A673 (cell line): ENCODE measurements around the gene SRD5A1. TPM values are rescaled to one million over a fixed set of nuclear protein-coding genes. Genes with fewer than 3 reads are reported as not detected.

Source experiments
- BruUV-seq: library from RNA; stranded (reverse); fragments of 400-500 nt; replicated peaks from 2 replicates; lab custom pipeline; 2021; lab: Mats Ljungman, UMichigan
- CTCF ChIA-PET: fragments of 300-600 bp; sonication (Branson Sonifier 250); formaldehyde crosslinking; loops from one replicate; lab custom pipeline; 2022; ENCODE audit warnings: antibody characterized with exemption; lab: Charles Lee
- POLR2A ChIA-PET: fragments of 300-600 bp; sonication (Branson Sonifier 250); formaldehyde crosslinking; loops from one replicate; lab custom pipeline; 2022; ENCODE audit warnings: antibody characterized with exemption; ENCODE audit not compliant: low non-redundant PET; lab: Charles Lee
- DNase-seq: peaks from one replicate; pipeline ENCODE4 v3.0.0-alpha.2; 2015; ENCODE audit warnings: low spot score
- H3K27ac ChIP-seq: fragments of 200-600 bp; sonication (generic); 2 replicates; pipeline ENCODE4 v1.5.1; 2016; ENCODE audit warnings: mixed run types, low read depth, mild to moderate bottlenecking, mixed read lengths, antibody characterized with exemption, low read length; ENCODE audit not compliant: poor library complexity, severe bottlenecking
- H3K27me3 ChIP-seq: fragments of 200-600 bp; sonication (generic); replicated peaks from 2 replicates; pipeline ENCODE4 v1.6.1; 2017; ENCODE audit warnings: mixed run types, low read depth, mild to moderate bottlenecking, mixed read lengths, antibody characterized with exemption, low read length; ENCODE audit not compliant: insufficient read depth, poor library complexity
- H3K36me3 ChIP-seq: fragments of 200-600 bp; sonication (generic); 2 replicates; pipeline ENCODE4 v1.6.1; 2016; ENCODE audit warnings: mixed run types, mild to moderate bottlenecking, mixed read lengths, antibody characterized with exemption, low read length; ENCODE audit not compliant: insufficient read depth, poor library complexity, severe bottlenecking
- H3K4me1 ChIP-seq: fragments of 200-600 bp; sonication (generic); 2 replicates; pipeline ENCODE4 v1.6.1; 2017; ENCODE audit warnings: mixed run types, mild to moderate bottlenecking, mixed read lengths, antibody characterized with exemption, low read length; ENCODE audit not compliant: insufficient read depth, poor library complexity, severe bottlenecking
- H3K4me3 ChIP-seq: fragments of 200-600 bp; sonication (generic); 2 replicates; pipeline ENCODE4 v1.5.1; 2016; ENCODE audit warnings: low read depth, mixed run types, mild to moderate bottlenecking, mixed read lengths, low read length; ENCODE audit not compliant: poor library complexity, severe bottlenecking
- H3K9me3 ChIP-seq: fragments of 200-600 bp; sonication (generic); 2 replicates; pipeline ENCODE4 v1.6.1; 2016; ENCODE audit warnings: mixed run types, low read depth, mild to moderate bottlenecking, mixed read lengths, antibody characterized with exemption, low read length; ENCODE audit not compliant: poor library complexity, severe bottlenecking
- EZH2 ChIP-seq: fragments of 200-600 bp; sonication (generic); IDR thresholded peaks from 2 replicates; pipeline ENCODE4 v1.6.1; 2017; ENCODE audit warnings: borderline replicate concordance, low read depth, mild to moderate bottlenecking, mixed read lengths, antibody characterized with exemption, low read length; ENCODE audit not compliant: poor library complexity, severe bottlenecking
- intact Hi-C: fragments of 100-400 bp; cut with micrococcal nuclease; formaldehyde crosslinking; loops from one replicate; pipeline ENCODE4 v1.10.0; 2022; ENCODE audit not compliant: unreplicated experiment
- total RNA-seq: library from RNA; stranded (reverse); gene quantifications from 2 replicates; pipeline ENCODE4 v1.2.3, GENCODE V29; 2021
- TF ChIP-seq, protein P1 (sequence below): fragments of 300-800, 200-600 bp; sonication (generic); conservative IDR thresholded peaks from 2 replicates; pipeline ENCODE4 v1.5.1; 2017; ENCODE audit warnings: low read depth, mild to moderate bottlenecking, antibody characterized with exemption, low read length, moderate library complexity, mixed read lengths

The SRD5A1 gene
- total RNA-seq, 1 experiment from 2014 or later = 32.0 TPM

DNA sequence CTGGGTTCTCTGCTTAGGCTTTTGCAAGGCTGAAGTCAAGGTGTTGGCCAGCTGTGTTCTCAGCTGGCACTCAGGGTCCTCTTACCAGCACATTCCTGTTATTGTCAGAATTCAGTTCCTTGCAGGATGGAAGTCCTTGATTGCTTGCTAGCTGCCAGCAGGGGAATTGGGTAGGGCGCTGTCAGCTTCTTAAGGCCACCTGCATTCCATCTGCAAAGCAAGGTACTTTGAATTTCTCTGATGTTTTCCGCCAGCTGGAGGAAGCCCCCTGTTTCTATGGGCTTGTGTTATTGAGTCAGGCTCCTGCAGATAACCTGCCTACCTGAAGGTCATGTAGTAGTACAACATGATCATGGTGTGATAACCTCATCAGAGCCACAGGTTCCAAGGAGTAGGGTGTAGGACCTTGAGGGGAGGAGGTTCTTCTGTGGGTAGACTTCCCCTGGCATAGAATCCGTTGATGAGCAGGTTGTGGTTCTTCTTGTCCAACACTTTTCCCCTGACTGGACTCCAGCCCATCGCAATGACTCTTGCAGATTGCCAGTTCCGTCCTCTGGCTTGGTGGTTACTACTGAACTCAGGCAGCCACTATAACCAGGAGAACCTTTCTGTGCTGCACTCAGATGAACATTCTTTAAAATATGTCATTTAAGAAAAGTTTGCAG, 86.8 kb downstream of the SRD5A1 start:
- H3K27me3 ChIP-seq = no peaks in the 10 kb centered on the region
- intact Hi-C loops = no loop called here
- no peak overlapping the region for H3K27ac ChIP-seq
- H3K36me3 ChIP-seq = peaks cover 2% of the 10 kb centered on the region
- ChIA-PET CTCF (no interaction called here), POLR2A (no interaction called here)
- H3K4me3 ChIP-seq = no peak overlapping the region
- DNase-seq = no peak
- H3K4me1 ChIP-seq = peaks cover 20% of the 10 kb centered on the region
- H3K9me3 ChIP-seq = no peaks in the 10 kb centered on the region
- no TSS peak for BruUV-seq
- no peak for TF ChIP-seq EZH2
- TF ChIP-seq, protein P1, sequence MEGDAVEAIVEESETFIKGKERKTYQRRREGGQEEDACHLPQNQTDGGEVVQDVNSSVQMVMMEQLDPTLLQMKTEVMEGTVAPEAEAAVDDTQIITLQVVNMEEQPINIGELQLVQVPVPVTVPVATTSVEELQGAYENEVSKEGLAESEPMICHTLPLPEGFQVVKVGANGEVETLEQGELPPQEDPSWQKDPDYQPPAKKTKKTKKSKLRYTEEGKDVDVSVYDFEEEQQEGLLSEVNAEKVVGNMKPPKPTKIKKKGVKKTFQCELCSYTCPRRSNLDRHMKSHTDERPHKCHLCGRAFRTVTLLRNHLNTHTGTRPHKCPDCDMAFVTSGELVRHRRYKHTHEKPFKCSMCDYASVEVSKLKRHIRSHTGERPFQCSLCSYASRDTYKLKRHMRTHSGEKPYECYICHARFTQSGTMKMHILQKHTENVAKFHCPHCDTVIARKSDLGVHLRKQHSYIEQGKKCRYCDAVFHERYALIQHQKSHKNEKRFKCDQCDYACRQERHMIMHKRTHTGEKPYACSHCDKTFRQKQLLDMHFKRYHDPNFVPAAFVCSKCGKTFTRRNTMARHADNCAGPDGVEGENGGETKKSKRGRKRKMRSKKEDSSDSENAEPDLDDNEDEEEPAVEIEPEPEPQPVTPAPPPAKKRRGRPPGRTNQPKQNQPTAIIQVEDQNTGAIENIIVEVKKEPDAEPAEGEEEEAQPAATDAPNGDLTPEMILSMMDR = no peak

DNA sequence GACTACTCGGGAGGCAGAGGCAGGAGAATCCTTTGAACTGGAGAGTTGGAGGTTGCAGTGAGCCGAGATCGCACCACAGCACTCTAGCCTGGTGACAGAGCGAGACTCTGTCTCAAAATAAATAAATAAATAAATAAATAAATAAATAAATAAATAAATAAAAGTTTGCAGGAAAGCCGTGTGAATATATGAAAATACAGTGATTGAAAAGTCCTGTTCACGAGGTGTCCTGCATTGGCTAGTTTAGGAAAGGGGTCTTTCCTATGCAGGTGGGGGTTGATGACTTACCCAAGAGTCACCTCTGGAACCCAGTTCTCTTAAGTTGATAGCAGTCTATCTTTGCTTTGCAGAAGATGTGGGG, 87.3 kb downstream of the SRD5A1 start:
- Histone ChIP-seq H3K27ac (no peak overlapping the region), H3K27me3 (no peaks in the 10 kb centered on the region), H3K4me1 (peaks cover 15% of the 10 kb centered on the region), H3K9me3 (no peaks in the 10 kb centered on the region), H3K36me3 (peaks cover 2% of the 10 kb centered on the region), H3K4me3 (no peak overlapping the region)
- POLR2A ChIA-PET = no interaction called here
- no peak for TF ChIP-seq EZH2
- TF ChIP-seq, protein P1 = no peak
- no peak for DNase-seq
- intact Hi-C loops = no loop called here
- CTCF ChIA-PET = no interaction called here
- no TSS peak for BruUV-seq

DNA sequence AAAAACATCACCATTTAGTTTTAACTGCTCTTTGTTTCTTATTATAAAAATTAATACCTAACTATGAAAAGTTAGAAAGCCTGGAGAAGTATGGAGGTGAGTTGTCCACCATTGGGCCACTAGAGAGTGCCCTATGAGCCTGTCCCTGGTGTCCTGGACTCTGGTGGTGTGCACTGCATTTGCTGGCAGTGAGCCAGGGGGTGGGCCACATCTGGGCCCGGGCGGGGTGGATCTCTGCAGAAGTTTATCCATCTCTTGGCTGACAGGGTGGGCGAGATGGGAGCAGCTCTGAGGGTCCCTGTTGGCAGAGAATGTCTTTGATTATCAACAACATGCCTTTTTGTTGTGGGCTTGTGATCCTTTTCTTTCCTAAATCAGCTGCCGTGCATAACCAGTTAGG, 88.2 kb downstream of the SRD5A1 start:
- peaks cover 2% of the 10 kb centered on the region for H3K36me3 ChIP-seq
- no peaks in the 10 kb centered on the region for H3K27me3 ChIP-seq
- no TSS peak for BruUV-seq
- no peak for DNase-seq
- intact Hi-C loops = no loop called here
- TF ChIP-seq EZH2 = no peak
- TF ChIP-seq, protein P1 = no peak
- ChIA-PET CTCF (no interaction called here), POLR2A (no interaction called here)
- H3K27ac ChIP-seq = no peak overlapping the region
- H3K4me3 ChIP-seq = no peak overlapping the region
- no peaks in the 10 kb centered on the region for H3K9me3 ChIP-seq
- H3K4me1 ChIP-seq = peaks cover 12% of the 10 kb centered on the region
